AG09309 (cell line): ENCODE results near the gene VILL.
A peak's percentile ranks its signal among the peaks of the same experiment; 100 is the strongest.

Experiments
- DNase-seq: peaks from one replicate; pipeline ENCODE4 v3.0.0-alpha.2; 2010; ENCODE audit warnings: low read depth
- H3K4me3 ChIP-seq: 2 replicates; pipeline ENCODE4 v1.5.1; 2011; ENCODE audit warnings: mild to moderate bottlenecking, low read depth, low read length, moderate library complexity; ENCODE audit not compliant: control insufficient read depth
- TF ChIP-seq, protein P1 (sequence below): IDR thresholded peaks from 2 replicates; pipeline ENCODE4 v1.5.1; 2011; ENCODE audit warnings: mild to moderate bottlenecking, low read depth, low read length, inconsistent platforms; ENCODE audit not compliant: insufficient read depth, control insufficient read depth; ENCODE audit errors: missing control alignments

VILL gene

GRCh38 chr3:38036286-38036685 is 45.7 kb downstream of the VILL start:
- no peak overlapping the region for H3K4me3 ChIP-seq
- TF ChIP-seq, protein P1, sequence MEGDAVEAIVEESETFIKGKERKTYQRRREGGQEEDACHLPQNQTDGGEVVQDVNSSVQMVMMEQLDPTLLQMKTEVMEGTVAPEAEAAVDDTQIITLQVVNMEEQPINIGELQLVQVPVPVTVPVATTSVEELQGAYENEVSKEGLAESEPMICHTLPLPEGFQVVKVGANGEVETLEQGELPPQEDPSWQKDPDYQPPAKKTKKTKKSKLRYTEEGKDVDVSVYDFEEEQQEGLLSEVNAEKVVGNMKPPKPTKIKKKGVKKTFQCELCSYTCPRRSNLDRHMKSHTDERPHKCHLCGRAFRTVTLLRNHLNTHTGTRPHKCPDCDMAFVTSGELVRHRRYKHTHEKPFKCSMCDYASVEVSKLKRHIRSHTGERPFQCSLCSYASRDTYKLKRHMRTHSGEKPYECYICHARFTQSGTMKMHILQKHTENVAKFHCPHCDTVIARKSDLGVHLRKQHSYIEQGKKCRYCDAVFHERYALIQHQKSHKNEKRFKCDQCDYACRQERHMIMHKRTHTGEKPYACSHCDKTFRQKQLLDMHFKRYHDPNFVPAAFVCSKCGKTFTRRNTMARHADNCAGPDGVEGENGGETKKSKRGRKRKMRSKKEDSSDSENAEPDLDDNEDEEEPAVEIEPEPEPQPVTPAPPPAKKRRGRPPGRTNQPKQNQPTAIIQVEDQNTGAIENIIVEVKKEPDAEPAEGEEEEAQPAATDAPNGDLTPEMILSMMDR = no peak
- DNase-seq = no peak

GRCh38 chr3:38036906-38037305 is 46.3 kb downstream of the VILL start:
- TF ChIP-seq, protein P1 = no peak
- H3K4me3 ChIP-seq = no peak overlapping the region
- no peak for DNase-seq

GRCh38 chr3:38038447-38038911 is 47.9 kb downstream of the VILL start:
- TF ChIP-seq, protein P1 = no peak
- no peak for DNase-seq
- H3K4me3 ChIP-seq = no peak overlapping the region

DNA sequence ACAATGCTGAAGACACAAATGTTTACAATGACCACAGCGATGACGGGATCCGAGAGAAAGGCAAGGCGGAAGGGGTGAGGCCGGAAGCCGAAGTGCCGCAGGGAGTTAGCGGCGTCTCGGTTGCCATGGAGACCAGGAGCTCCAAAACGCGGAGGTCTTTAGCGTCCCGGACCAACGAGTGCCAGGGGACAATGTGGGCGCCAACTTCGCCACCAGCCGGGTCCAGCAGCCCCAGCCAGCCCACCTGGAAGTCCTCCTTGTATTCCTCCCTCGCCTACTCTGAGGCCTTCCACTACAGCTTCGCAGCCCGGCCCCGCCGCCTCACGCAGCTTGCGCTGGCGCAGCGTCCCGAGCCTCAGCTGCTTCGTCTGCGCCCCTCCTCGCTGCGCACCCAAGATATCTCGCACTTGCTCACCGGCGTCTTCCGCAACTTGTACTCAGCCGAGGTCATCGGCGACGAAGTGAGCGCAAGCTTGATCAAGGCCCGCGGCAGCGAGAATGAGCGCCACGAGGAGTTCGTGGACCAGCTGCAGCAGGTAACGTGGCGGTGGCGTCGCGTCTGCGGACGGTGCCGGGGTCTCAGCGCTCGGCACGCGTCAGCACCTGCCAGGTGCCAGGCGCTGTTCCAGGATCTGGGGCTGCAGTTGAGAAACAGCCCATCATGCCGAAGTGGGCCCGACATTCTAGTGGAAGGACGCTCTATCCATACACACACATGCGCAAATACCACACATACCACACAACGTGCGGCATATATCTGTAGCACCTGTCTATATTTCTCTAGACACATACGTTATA is 48.7 kb downstream of the VILL start, which contains the start of gene DLEC1:
Gene DLEC1 (plus strand): TSS at position 108 of the 798 bp plus-strand sequence. CDS start 18 bp downstream, at position 126.
- DNase-seq = no peak
- peak within 1 kb of the TSS; percentile 43 for H3K4me3 ChIP-seq
- TF ChIP-seq, protein P1 = no peak

DNA sequence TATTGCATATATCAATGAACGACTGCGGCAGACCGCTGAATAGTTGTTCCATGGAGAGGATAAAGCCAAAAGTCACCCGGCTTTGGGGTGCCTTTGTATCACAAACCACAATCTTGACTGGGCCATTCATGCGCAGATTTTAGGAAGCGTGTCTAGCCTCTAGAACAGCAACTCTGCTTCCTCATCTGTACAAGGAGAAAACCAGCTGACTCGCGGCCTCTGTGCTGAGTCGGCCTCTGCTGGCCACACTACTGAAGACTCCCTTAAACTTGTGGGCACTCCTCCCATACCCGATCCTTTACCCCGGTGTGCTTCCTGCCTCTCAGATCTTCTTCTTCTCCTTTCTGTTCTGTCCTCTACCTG is 49.3 kb downstream of the VILL start:
- no peak overlapping the region for H3K4me3 ChIP-seq
- DNase-seq = no peak
- TF ChIP-seq, protein P1 = peak; percentile 22

DNA sequence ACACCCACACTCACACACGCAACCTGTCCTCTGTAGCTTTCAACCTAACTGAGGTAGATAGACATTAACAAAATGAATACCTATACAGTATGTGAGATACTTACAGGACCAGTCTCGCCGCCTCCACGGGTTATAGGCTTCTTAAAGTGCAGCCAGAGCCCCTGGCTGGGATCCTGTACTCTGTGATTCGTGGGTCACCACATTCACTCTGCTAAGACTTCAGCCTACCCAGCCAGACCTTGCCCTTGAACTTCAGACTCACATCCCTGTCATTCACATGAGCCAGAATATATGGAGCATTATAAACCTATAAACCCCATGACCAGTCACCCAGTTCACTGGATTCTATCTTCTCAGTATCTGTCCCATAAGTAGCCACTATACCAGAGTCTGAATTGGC is 49.8 kb downstream of the VILL start:
- no peak overlapping the region for H3K4me3 ChIP-seq
- no peak for DNase-seq
- TF ChIP-seq, protein P1 = no peak
